H1 (cell line): ENCODE results near the gene PALM3.

Source experiments
- CTCF ChIP-seq, 3 experiments: IDR thresholded peaks; 1 replicate in 2 of 3; 2 replicates in 1 of 3; pipeline versions ENCODE4 v1.5.1 to v1.6.1; 2011; ENCODE audit warnings: low read length in 3 of 3, mild to moderate bottlenecking in 3 of 3, inconsistent platforms in 2 of 3, low read depth in 1 of 3, moderate library complexity in 1 of 3; ENCODE audit not compliant: insufficient read depth in 1 of 3; ENCODE audit errors: control extremely low read depth in 1 of 3
- EZH2 ChIP-seq: fragments of 200-600 bp; sonication (generic); IDR thresholded peaks from 2 replicates; pipeline ENCODE4 v1.7.1; 2012; ENCODE audit warnings: low read depth, mild to moderate bottlenecking, moderate library complexity, low read length, inconsistent platforms; ENCODE audit not compliant: severe bottlenecking
- YY1 ChIP-seq: IDR thresholded peaks from 2 replicates; pipeline ENCODE4 v1.6.1; 2011; ENCODE audit warnings: low read depth, mild to moderate bottlenecking, low read length

- TF ChIP-seq EZH2 (no peak), YY1 (no peak), CTCF (IDR thresholded peaks at IDR 0.05; ENCODE audit: control extremely low read depth in 1 of 3, insufficient read depth in 1 of 3, low read depth in 1 of 3, low read length in 3 of 3) (no peak)
Measured at GRCh38 chr19:14015524-14016035, 46.3 kb downstream of the PALM3 start.
